GM12874 (cell line): ENCODE data around the gene ACTG1.

Source experiments
- CTCF ChIP-seq: IDR thresholded peaks from 2 replicates; pipeline ENCODE4 v1.5.1; 2011; ENCODE audit warnings: low read depth, mild to moderate bottlenecking, control low read depth, low read length, moderate library complexity; ENCODE audit not compliant: insufficient read depth

The ACTG1 gene

GRCh38 chr17:81466564-81467472 is 45.8 kb downstream of the ACTG1 start:
- TF ChIP-seq CTCF: no peak

- no peak for TF ChIP-seq CTCF
These were observed 46.7 kb downstream of the ACTG1 start for GRCh38 chr17:81465910-81466309.

GRCh38 chr17:81464586-81464985 is 48.0 kb downstream of the ACTG1 start:
- TF ChIP-seq CTCF: no peak

- TF ChIP-seq CTCF: no peak
These were observed 49.1 kb downstream of the ACTG1 start for GRCh38 chr17:81463506-81463905.

GRCh38 chr17:81462506-81463125 is 50.0 kb downstream of the ACTG1 start:
- TF ChIP-seq CTCF: no peak

- no peak for TF ChIP-seq CTCF
These were observed 50.7 kb downstream of the ACTG1 start for GRCh38 chr17:81461607-81462500.

GRCh38 chr17:81460856-81461460 is 51.6 kb downstream of the ACTG1 start:
- no peak for TF ChIP-seq CTCF
